HG03469 (cell line): Measurements from ENCODE around the gene CDC42EP4.
"Not testable (repeated sequence)": the region's sequence is repeated elsewhere in the genome, so short reads cannot be mapped to it uniquely, and the experiment has no call there.

ENCODE experiments used
- ATAC-seq: cut with Tn5 transposase; IDR thresholded peaks from one replicate; pipeline ENCODE4 v1.9.1; 2021; ENCODE audit warnings: mild to moderate bottlenecking, moderate library complexity, moderate number of reproducible peaks; ENCODE audit not compliant: unreplicated experiment

CDC42EP4 gene

GRCh38 chr17:73343168-73343634 lies 31.4 kb upstream of the CDC42EP4 start:
- ATAC-seq = no peak

GRCh38 chr17:73342541-73343167 lies 30.9 kb upstream of the CDC42EP4 start:
- ATAC-seq = no peak

- no peak for ATAC-seq
These were observed 30.3 kb upstream of the CDC42EP4 start for GRCh38 chr17:73342050-73342522.

- no peak for ATAC-seq
These were observed 29.7 kb upstream of the CDC42EP4 start for GRCh38 chr17:73341350-73342049.

- no peak for ATAC-seq
These were observed 28.3 kb upstream of the CDC42EP4 start for GRCh38 chr17:73340093-73340596.

- ATAC-seq = no peak
These were observed 26.9 kb upstream of the CDC42EP4 start for GRCh38 chr17:73338566-73339197.

- ATAC-seq = no peak
These were observed 26.3 kb upstream of the CDC42EP4 start for GRCh38 chr17:73338050-73338521.

- no peak for ATAC-seq
These were observed 25.5 kb upstream of the CDC42EP4 start for GRCh38 chr17:73337330-73337710.

GRCh38 chr17:73336408-73337329 lies 24.9 kb upstream of the CDC42EP4 start:
- ATAC-seq = no peak

- no peak for ATAC-seq
These were observed 24.0 kb upstream of the CDC42EP4 start for GRCh38 chr17:73335591-73336407.

- ATAC-seq = no peak
These were observed 23.1 kb upstream of the CDC42EP4 start for GRCh38 chr17:73334771-73335513.

GRCh38 chr17:73333445-73333844 lies 21.6 kb upstream of the CDC42EP4 start:
- ATAC-seq = not testable (repeated sequence)

GRCh38 chr17:73331060-73331459 lies 19.3 kb upstream of the CDC42EP4 start:
- no peak for ATAC-seq

- ATAC-seq = no peak
These were observed 15.9 kb upstream of the CDC42EP4 start for GRCh38 chr17:73327676-73328075.

GRCh38 chr17:73325527-73325842 lies 13.7 kb upstream of the CDC42EP4 start:
- ATAC-seq = no peak

- no peak for ATAC-seq
These were observed 13.1 kb upstream of the CDC42EP4 start for GRCh38 chr17:73324711-73325526.

- ATAC-seq = no peak
These were observed 12.3 kb upstream of the CDC42EP4 start for GRCh38 chr17:73324160-73324475.

GRCh38 chr17:73323409-73324159 lies 11.8 kb upstream of the CDC42EP4 start:
- ATAC-seq = no peak
